ENCODE data around the gene VEGFC. TPM values are rescaled to one million over a fixed set of nuclear protein-coding genes. Genes with fewer than 3 reads are reported as not detected.

VEGFC gene, protein sequence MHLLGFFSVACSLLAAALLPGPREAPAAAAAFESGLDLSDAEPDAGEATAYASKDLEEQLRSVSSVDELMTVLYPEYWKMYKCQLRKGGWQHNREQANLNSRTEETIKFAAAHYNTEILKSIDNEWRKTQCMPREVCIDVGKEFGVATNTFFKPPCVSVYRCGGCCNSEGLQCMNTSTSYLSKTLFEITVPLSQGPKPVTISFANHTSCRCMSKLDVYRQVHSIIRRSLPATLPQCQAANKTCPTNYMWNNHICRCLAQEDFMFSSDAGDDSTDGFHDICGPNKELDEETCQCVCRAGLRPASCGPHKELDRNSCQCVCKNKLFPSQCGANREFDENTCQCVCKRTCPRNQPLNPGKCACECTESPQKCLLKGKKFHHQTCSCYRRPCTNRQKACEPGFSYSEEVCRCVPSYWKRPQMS
- polyA plus RNA-seq (ENCODE audit: insufficient read depth in 1 of 5, insufficient read length in 5 of 5, low replicate concordance in 1 of 5), result 10 to 100 TPM; 18.2 to 35.6 (median 26.1) TPM
- long read RNA-seq, donor 1, transcript VEGFC-202 (7 exons, 2,064 nt), result major isoform, 11 of 11 reads
- long read RNA-seq, donor 1, partial matches to known transcripts, result 0 of 11 reads
- long read RNA-seq, donor 1, other reads (novel, unspliced or antisense), result 0 of 11 reads
- long read RNA-seq, donor 2, transcript VEGFC-202 (7 exons, 2,064 nt), result major isoform, 8 of 8 reads
- long read RNA-seq, donor 2, partial matches to known transcripts, result 0 of 8 reads
- long read RNA-seq, donor 2, other reads (novel, unspliced or antisense), result 0 of 8 reads
- long read RNA-seq, donor 3, transcript VEGFC-202 (7 exons, 2,064 nt), result major isoform, 10 of 10 reads
- long read RNA-seq, donor 3, partial matches to known transcripts, result 0 of 10 reads
- long read RNA-seq, donor 3, other reads (novel, unspliced or antisense), result 0 of 10 reads
- long read RNA-seq, donor 4, transcript VEGFC-202 (7 exons, 2,064 nt), result major isoform, 5 of 10 reads
- long read RNA-seq, donor 4, partial matches to known transcripts, result 5 of 10 reads
- long read RNA-seq, donor 4, other reads (novel, unspliced or antisense), result 0 of 10 reads
- long read RNA-seq, donor 5, transcript VEGFC-202 (7 exons, 2,064 nt), result major isoform, 8 of 8 reads
- long read RNA-seq, donor 5, partial matches to known transcripts, result 0 of 8 reads
- long read RNA-seq, donor 5, other reads (novel, unspliced or antisense), result 0 of 8 reads
- long read RNA-seq, donor 6, transcript VEGFC-202 (7 exons, 2,064 nt), result major isoform, 9 of 9 reads
- long read RNA-seq, donor 6, partial matches to known transcripts, result 0 of 9 reads
- long read RNA-seq, donor 6, other reads (novel, unspliced or antisense), result 0 of 9 reads
- long read RNA-seq, donor 7, partial matches to known transcripts, result 0 of 2 reads
- long read RNA-seq, donor 7, other reads (novel, unspliced or antisense), result 0 of 2 reads
- long read RNA-seq, donor 8, partial matches to known transcripts, result 0 of 3 reads
- long read RNA-seq, donor 8, other reads (novel, unspliced or antisense), result 0 of 3 reads

DNA sequence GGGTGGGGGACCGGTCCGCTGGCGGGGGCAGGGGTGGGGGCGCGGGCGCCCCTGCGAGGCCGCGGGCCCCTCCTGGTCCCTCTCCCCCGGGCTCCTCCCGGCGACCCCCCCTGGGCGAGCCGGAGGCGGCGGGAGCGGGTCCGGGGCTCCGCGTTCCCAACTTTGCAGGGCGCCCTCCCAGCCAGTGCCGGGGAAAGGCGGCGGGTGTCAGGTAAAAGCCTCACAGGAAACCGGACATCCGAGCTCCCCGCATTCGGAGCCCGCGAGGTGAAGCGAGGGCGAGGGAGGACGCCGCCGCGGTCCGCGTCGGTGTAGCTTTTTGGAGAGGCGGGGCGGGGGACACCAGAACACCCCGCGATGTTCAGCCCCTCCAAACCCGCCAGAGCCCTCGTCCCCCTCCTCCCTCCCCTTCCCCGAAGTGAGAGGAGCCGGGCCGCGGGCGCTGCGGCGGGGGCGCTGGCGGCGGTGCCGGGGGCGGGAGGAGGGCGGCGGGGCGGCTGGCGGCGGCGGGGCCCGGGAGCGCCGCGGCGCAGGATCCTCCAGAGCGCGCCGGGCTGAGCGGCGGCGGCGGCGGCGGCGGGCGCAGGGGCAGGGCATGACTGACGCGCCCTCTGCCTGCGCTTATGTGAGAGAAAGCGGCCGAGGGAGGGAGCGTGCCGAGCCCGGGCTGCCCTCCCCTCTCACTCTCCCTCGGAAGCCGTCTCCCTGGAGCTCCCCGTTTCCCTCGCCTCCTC is at the start of gene VEGFC:
Gene VEGFC (minus strand): TSS at position 597 of the 734 bp plus-strand sequence. CDS start 611 bp downstream, outside the sequence.
- DNase-seq, result peak; percentile 57 to 67

DNA sequence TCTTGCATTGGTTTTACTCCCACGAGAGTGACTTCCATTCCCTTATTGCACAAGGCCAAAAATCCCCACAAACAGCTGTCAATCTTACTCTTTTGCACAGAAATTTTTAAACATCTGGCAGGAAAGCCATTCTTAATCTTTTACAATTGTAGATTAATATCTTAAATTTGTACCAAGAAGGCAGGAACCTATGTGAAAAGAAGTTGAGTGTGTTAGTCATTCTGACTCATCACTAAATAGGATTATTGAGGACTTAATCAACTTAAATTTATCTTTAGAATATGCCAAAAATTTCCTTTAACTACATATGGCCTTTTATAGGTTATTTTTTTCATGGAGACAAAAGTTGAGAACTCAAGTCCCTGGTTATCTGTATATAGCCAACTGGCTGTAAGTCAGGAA is 49.0 kb upstream of the VEGFC start:
- DNase-seq, result no peak

DNA sequence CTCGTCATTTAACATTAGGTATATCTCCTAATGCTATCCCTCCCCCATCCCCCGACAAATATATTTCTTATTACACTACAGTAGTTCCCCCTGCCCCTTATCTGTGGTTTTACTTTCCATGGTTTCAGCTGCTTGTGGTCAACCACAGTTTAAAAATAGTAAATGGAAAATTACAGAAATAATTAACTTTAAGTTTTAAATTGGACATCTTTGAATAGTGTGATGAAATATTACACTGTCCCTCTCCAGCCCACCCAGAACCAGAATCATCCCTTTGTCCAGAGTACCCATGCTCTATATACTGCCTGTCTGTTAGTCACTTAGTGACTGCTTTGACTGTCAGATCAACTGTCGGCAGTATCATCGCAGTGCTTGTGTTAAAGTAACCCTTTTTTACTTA is 47.4 kb upstream of the VEGFC start:
- no peak for DNase-seq

DNA sequence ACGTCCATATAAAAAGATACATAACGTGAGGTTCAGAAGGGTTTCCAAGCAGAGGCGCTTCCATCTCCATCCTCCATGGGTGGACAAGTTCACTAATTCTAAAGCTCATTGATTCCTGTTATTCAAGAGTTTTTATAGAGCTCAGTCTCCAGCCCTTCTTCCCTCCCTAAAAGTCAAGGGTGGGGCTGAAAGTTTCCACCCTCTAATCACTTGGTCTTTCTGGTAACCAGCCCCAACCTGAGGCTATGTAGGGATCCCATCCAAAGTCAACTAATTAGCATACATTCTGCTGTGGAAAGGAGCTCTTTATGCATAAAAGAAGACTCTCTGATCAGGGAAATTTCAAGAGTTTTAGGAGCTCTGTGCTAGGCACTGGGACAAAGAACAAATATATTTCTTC is 46.9 kb upstream of the VEGFC start:
- DNase-seq, result no peak

DNA sequence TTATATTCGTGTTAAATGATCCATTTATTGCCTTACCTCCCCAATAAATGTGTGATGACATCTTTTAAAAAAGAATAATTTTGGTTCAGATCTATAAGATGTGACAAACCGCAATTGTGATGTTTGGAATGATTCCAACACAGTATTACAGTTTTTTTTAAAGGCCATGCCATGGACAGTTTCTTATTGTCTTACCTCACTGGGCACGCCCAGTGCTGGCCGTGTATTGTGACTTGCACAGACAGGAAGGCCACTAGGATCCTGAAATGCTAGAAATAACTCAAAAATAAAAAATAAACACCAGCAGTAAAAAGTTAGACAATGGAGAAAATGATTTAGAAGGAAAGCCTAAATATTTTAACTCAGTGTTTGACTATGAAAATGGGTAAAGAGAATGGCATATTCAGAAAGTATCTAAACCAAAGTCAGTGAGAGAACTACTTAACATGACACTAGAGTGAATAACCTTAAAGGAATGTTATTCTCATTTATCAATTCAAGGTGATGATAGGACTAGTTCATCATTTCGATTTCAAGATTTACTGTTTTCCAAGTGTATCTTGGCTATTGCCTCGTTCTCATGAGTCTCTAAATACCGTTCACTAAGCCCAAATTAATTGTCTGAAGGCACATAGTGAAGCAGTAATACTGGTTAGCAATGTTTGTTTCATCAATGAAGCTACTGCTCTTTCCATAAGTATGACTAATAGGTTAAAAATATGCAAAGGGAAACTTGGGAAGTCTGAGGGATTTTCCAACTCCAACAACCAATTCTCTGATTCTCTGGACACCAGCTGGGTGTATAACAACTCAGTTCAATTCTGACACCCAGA is 46.1 kb upstream of the VEGFC start:
- DNase-seq, result no peak

DNA sequence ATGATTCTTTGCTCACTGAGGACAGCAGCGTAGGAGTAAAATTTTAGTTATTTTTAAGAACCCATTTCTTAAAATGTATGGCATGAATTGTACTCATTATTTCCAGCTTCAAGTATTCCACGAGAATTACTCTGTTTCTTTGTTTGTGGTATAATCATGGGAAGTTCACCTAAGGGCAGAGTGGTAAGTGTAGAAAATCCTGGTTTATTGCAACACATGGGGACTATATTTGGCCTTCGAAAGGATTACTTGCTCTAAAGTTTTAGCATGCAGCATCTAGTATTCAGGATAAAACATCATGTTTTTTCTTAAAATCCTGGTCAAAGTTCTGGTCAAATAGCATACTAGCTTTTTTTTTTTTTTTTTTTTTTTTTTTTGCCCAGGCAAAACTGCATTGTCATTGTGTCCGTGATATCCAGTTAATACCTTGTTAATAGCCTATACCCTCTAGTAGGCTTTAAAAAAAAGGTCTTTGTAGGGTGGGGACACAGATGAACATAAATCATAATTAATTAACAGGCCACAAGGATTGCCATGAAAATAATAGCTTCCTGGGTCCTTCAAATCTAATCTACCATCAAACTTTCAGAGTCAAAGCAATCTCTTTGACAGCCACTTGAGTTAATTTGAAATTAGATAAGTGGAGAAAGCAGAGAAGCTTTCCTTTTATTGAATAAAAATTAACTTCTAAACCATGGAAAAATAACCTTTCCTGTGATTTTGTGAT is 44.6 kb upstream of the VEGFC start:
- no peak for DNase-seq

DNA sequence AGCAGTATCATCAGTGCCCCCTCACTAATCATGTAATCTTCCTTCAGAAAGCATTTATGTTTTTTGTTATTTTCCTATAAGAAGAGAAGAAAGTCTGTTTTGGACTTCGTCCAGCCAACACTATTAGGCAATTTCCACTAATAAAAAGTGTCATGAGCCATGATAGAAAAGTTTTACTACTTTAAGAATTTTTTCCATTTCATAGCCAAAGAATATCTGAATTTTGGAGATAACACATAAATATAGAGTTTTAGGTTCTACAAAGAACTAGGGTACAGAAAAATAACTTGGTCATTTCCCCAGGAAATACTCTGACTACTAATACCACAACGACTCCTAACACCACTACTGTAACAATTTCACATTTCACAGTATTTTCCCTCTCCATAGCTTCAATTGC is 41.8 kb upstream of the VEGFC start:
- DNase-seq, result no peak

DNA sequence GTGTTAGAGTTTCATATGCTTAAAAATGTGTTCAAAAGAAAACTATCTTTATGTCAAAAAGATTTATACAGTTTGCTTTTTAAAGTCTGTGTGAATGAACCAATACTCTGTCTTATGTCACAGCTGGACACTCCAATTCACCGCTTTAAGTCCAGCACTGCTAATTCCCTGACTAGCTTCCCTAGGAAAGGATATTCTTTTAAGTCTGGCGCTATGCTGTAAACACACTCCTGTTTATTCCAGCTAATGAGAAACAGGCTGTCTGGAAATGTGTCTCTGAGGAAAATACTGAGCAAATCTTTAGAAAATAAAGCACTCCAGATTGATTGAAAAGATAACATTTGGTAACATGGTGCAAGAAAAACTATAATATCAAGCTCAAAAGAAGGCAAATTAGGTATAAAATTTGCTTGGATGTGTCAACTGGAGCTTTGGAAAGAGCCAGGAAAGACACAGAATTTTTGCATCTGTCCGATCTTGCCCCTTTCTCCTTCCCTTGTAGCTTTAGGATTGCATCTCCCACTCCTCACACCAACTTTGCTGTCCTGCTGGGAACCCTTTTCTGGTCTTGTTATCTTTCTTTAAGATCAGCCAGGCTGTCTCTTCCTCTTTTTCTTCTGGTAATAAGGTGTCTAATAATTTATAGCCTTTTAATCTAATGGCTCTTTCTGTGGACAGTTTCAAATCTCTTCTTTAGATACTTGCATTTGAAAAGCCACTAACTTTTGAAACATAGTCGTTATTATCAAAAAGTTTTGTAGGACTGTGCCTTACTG is 40.9 kb upstream of the VEGFC start:
- no peak for DNase-seq

DNA sequence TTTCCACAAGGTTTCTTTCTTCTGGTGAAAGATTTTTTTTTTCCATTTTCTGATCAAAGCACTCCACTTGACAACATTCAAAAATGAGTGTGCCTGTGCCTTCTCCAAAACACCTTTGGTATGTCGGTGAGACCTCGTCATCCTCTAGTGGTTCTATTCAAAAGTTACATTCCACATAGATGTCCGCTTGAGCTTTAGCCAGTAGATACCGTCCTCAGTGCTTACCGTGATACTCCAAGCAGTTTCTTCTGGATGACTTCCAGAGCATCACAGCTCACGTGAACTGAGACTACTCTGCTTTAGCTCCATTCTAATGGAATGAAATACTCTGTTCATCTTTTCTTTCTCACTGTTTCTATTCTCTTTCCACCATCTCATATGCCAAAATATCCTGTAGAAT is 38.2 kb upstream of the VEGFC start:
- no peak for DNase-seq

DNA sequence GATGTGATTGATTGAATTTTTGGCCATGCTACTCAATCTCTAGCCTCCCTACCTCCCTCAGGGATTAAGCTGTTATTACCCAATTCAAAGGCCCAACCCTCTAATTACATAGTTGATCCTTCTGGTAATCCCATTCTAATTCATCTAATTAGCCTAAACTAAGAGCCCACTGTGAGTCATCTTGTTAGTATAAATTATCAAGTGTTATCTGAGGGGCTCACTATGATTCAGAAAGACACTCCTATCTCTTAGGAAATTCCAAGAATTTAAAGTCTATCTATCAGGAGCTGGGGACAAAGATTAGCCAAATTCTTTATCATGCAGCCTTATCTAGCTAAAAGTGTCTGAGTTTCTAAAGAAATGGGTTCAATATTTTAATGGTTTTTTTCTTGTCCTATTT is 32.9 kb upstream of the VEGFC start:
- DNase-seq, result no peak

DNA sequence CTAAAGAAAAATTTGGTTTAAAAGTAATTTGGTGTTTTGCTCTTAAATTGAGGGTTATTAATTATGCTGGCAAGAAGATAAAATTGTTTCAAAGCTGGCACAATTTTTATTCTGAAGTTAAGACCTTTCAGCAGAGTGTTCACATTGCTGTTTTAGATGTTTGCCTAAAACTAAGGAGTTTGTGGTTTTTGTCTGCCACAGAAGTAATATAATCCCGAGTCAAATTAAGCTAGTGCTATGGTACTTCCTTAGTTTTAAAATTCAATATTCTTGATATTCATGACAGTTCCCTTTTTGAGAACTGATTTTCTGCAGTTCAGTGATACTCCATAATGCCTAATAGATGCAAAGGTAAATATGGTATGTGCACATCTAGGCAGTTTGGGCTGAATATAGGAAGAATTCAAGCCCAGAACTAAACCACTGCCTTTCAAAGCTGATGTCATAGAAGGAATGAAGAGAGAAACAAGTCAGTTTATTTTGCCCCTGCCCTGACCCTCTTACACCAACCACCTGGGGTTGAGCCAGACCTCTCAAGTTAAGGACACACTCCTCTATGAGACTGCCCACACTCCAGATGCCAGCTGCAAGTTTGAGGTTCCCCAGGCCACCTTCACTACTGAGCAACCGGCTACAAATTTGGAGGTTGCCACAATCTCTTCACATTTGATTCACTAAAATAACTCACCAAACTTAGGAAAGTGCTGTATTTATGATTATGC is 32.1 kb upstream of the VEGFC start:
- DNase-seq, result no peak

DNA sequence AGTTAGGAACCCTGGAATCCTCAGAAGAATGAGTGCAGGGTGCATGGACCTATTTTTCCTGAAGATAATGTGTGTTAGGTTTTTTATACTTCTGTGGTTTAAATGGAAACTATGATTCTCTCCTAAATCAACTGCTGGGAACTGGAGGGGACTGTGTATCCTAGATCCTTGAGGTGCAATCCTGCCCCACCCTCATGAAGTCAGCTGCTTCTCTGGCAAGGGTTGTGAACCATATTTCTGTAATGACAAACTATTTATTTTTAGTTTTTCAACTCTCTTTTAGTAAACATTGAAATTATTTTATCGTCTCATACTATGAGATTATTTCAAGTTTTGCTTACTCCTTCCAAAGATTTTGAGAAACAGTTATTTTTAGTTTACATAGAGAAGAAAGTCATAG is 25.8 kb upstream of the VEGFC start:
- no peak for DNase-seq

DNA sequence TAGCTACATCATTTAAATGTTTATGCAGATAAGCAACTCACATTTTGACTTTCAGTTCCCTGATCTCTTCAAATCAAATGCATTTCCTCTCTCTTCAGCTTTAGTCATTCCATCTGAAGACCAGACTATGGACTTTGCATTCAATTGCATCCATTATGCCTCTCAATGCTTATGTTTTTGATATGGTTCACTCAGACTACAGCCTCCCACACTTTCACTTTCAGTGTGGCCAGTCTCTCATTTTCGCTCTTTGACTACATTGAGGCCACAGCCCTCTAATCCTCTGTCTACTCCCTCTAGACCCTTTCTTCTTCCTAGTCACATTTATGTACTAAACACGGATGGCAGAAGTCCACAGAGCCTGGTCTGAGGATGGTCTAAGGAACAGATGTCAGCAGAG is 24.5 kb upstream of the VEGFC start:
- no peak for DNase-seq

DNA sequence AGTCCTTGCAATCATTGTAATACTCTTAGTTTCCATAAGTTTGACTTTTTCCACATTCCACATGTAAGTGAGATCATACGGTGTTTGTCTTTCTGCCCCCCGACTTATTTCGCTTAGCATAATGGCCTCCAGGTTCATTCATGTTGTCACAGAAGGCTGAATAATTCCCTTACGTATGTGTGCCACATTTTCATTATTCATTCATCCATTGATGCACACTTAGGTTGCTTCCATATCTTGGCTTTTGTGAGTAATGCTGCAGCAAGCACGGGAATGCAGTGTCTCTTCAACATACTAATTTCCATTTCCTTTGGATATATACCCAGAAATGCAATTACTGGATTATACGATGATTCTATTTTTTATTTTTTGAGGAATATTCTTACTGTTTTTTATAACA is 22.0 kb upstream of the VEGFC start:
- DNase-seq, result no peak

DNA sequence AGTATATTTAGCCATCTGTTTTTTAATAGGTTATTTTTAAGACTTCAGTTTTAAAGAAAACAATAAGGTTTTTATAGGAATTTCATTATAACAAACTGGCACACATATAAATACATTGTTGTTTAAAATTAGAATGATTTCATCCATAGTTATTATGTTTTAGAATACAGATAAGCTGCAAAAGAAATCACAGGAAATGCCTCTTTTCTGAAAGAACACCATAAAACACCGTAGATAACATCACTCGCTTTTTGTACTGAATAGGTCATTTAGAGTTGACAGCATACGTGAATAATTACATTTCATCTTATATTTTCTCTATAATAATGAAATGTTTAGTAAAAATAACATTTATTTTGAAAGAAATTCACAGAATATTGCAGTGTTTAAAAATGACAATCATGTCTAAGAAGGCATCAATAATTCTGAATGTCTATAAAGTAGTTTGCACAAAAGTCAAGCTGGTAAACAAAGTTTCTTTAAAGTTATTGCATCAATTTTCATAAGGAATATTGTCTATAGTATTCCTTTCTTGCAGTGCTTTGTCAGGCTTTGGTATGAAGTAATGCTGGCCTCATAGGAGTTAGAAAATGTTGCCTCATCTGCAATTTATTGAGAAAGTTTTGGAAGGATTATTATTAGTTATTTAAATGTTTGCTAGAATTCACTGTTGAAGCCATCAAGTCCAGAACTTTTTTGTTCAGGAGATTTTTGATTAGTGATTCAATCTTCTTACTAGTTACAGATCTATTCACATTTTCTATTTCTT is 17.9 kb upstream of the VEGFC start:
- DNase-seq, result no peak

DNA sequence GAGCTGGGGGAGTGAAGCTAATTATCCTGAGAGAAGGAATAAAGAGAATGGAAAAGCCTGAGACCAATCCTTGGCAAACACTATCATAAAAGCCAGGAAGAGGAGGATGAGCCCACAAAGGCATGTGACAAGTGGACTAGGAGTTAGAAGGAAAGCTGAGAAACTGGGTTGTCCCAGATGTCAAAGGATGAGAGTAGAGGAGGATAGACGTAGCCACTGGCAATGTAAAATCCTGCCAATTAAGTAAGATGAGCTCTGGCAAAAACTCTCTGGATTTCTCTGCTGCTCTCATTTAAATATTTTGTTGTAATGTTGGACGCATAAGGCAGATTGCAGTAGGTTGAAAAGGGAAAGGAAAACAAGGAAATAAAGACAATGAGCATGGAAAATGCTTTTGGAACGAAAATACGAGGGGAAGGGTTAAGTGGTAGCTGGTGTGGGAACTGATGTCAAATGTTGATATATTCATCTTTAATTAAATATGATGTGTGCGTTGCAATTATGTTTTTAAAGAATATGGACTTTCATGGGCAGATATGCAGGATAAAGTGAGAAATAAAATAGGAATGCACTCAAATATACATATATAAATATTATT is 14.2 kb upstream of the VEGFC start:
- DNase-seq, result no peak

DNA sequence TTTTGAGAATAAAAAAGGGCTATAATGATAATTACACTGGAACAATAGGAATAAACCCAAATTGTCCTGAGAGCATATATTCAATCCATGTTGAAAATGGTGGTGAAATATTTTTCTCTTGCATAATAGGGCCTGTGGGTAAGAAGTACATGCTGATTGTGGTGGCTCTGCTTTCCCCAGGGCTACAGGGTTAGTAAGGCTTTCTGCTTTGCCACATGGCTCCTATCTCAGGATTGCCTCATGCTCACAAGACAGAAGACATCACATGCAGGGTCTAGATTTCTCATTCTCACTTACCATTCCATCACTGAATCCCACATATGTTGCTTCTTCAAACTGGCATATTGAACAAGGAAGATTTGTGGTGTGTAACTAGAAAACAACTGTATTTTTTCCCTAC is 12.4 kb upstream of the VEGFC start:
- no peak for DNase-seq

Data from right lung (tissue), 10 donors.